Stomach smooth muscle (tissue), 2 donors: ENCODE results near the gene PALB2.

Experiments
- H3K27ac ChIP-seq: one replicate; pipeline ENCODE4 v1.7.0; 2013; ENCODE audit warnings: mild to moderate bottlenecking, low read length, inconsistent platforms
- H3K27me3 ChIP-seq, 2 donors: one replicate each; pipeline ENCODE4 v1.7.0; 2013; ENCODE audit warnings: low read length in 2 of 2; ENCODE audit not compliant: insufficient read depth in 2 of 2, control insufficient read depth in 1 of 2
- H3K36me3 ChIP-seq, 2 donors: one replicate each; pipeline ENCODE4 v1.7.0; 2013; ENCODE audit warnings: low read length in 2 of 2; ENCODE audit not compliant: control insufficient read depth in 2 of 2, insufficient read depth in 2 of 2
- H3K4me1 ChIP-seq: one replicate; pipeline ENCODE4 v1.7.0; 2013; ENCODE audit warnings: low read length; ENCODE audit not compliant: control insufficient read depth, insufficient read depth
- H3K4me3 ChIP-seq, 2 donors: one replicate each; pipeline ENCODE4 v1.7.0; 2013; ENCODE audit warnings: low read length in 2 of 2
- H3K9ac ChIP-seq, 2 donors: one replicate each; pipeline ENCODE4 v1.7.0; 2013; ENCODE audit warnings: low read length in 2 of 2, mild to moderate bottlenecking in 1 of 2
- H3K9me3 ChIP-seq, 2 donors: one replicate each; pipeline ENCODE4 v1.7.0; 2013; ENCODE audit warnings: low read length in 2 of 2; ENCODE audit not compliant: control insufficient read depth in 2 of 2
- donor health status: healthy.
- donor health status: Pancreatic carcinoma.

Gene PALB2

GRCh38 chr16:23640931-23641765 is at the start of gene PALB2, which contains the start of gene DCTN5:
TSS of gene PALB2 (minus strand) at chr16:23641310. CDS start at chr16:23641157, 153 bp downstream.
TSS of gene DCTN5 (plus strand) at chr16:23641466. CDS start at chr16:23641543, 77 bp downstream.
- Histone ChIP-seq H3K4me1 (peaks cover 9% of the 10 kb centered on the region), H3K36me3 (peaks cover 0 to 7% of the 10 kb centered on the region in 2 donors), H3K27ac (peak within 1 kb of the TSS; percentile 73), H3K9ac (peak within 1 kb of the TSS; percentile 97 to 98), H3K9me3 (no peaks in the 10 kb centered on the region), H3K4me3 (peak within 1 kb of the TSS; percentile 95 to 99), H3K27me3 (no peaks in the 10 kb centered on the region)

DNA sequence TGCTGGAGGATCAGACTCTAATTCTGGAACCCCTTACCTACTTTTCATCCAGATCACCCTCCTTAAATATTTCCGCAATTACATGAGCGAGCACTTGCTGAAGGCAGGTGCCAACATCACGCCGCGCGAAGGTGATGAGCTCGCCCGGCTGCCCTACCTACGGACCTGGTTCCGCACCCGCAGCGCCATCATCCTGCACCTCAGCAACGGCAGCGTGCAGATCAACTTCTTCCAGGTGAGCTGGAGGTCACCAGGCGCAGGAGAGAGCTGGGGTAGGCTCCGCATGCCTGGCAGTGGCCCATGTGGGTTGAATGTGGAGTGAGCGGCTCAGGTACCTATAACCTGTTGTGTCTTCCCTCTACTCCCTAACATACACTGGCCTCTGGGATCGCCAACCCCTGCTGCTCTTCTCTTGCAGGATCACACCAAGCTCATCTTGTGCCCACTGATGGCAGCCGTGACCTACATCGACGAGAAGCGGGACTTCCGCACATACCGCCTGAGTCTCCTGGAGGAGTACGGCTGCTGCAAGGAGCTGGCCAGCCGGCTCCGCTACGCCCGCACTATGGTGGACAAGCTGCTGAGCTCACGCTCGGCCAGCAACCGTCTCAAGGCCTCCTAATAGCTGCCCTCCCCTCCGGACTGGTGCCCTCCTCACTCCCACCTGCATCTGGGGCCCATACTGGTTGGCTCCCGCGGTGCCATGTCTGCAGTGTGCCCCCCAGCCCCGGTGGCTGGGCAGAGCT is 48.5 kb upstream of the PALB2 start:
- Histone ChIP-seq H3K36me3 (peaks cover 15 to 30% of the 10 kb centered on the region in 2 donors), H3K9me3 (no peaks in the 10 kb centered on the region), H3K27me3 (no peaks in the 10 kb centered on the region), H3K4me3 (no peak overlapping the region), H3K4me1 (peaks cover 1% of the 10 kb centered on the region), H3K9ac (no peak overlapping the region), H3K27ac (no peak overlapping the region)

DNA sequence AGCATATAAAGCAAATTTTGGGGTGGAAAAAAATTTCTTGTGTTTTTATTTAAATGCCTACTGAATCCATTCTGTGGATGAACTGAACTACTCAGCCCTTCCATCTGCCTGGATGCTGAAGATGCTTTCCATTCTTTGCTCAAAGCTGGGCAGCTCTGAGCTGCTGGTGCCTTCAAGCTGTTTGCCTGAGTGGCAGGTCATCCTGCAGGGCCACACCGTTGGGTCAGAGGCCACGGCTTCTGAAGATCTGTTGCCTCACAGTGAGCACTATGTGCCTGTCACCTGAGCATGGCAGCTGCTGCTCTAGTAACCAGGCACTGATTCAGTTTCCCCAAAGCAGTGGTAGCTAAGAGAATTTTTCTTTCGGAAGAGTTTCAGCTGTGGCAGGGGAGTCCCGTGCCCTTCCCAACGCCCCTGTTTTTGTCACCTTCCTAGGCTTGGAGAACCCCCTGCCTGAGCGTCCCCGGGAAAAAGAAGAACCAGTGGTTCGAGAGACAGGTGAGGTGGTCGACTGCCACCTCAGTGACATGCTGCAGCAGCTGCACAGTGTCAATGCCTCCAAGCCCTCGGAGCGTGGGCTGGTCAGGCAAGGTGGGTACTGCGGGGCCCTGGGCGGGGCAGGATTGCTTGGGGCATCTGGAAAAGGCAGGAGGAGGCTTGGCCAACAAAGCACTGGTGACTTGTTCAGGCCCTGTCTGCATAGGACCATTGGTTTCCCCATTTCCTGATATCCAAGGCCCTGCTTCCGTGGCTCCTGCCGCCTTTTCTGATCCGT is 46.1 kb upstream of the PALB2 start:
- no peaks in the 10 kb centered on the region for H3K4me1 ChIP-seq
- H3K9me3 ChIP-seq: no peaks in the 10 kb centered on the region
- H3K27me3 ChIP-seq: no peaks in the 10 kb centered on the region
- no peak overlapping the region for H3K4me3 ChIP-seq
- no peak overlapping the region for H3K27ac ChIP-seq
- no peak overlapping the region for H3K9ac ChIP-seq
- peaks cover 22 to 33% of the 10 kb centered on the region in 2 donors for H3K36me3 ChIP-seq

DNA sequence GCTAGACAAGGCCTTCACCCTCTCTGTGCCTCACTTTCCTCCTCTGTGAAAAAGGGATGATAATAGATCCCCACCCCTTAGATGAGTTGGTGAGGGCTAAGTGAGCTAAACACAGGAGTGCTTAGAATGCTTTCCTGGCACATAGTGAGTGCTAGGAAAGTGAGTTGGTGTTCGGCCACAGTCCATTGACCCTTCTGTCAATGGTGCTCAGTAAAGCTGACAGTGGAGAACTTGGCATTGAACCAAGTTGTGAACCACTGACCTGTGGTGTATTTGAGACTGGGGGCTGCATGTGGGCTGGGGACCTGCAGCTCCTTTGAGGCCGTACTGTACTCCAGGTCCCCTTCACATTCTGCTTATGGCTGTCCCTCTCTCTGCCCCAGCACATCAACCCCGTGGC is 42.4 kb upstream of the PALB2 start:
- H3K9ac ChIP-seq: no peak overlapping the region
- H3K4me1 ChIP-seq: peaks cover 8% of the 10 kb centered on the region
- no peak overlapping the region for H3K4me3 ChIP-seq
- no peaks in the 10 kb centered on the region for H3K9me3 ChIP-seq
- peaks cover 10 to 23% of the 10 kb centered on the region in 2 donors for H3K36me3 ChIP-seq
- H3K27me3 ChIP-seq: no peaks in the 10 kb centered on the region
- no peak overlapping the region for H3K27ac ChIP-seq

DNA sequence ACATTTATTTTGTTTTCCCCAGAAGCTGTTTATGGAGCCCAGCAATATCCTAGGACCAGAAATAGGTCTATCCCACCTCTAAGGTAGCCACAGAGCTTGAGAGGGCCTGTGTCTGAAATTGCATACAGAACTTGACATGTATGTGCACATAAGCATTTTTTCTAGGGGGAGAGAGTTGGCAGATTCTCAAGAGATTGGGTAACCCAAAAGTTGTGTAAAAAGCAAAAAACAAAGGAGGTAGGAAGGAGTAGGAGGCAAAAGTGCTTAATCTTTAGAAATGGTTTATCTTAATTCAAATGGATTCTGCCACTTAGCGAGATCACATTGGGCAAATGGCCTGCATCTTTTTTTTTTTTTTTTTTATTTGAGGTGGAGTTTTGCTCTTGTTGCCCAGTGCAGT is 41.1 kb upstream of the PALB2 start:
- no peak overlapping the region for H3K27ac ChIP-seq
- H3K36me3 ChIP-seq: peaks cover 7 to 11% of the 10 kb centered on the region in 2 donors
- H3K9me3 ChIP-seq: no peaks in the 10 kb centered on the region
- H3K27me3 ChIP-seq: no peaks in the 10 kb centered on the region
- H3K4me3 ChIP-seq: no peak overlapping the region
- peaks cover 13% of the 10 kb centered on the region for H3K4me1 ChIP-seq
- no peak overlapping the region for H3K9ac ChIP-seq

DNA sequence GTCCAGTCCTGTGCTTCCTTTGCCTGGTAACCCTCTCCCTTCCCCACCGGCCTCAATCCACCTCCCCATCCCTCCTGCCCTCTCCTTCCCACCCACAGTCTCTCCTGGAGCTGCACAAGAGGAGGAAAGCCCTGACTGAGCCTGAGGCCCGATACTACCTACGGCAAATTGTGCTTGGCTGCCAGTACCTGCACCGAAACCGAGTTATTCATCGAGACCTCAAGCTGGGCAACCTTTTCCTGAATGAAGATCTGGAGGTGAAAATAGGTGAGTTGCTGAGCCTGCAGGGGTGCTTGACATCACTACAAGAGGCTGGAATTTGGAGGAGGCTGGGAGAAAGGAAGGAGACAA is 38.9 kb upstream of the PALB2 start:
- no peak overlapping the region for H3K27ac ChIP-seq
- no peaks in the 10 kb centered on the region for H3K9me3 ChIP-seq
- H3K4me3 ChIP-seq: no peak overlapping the region
- peaks cover 13% of the 10 kb centered on the region for H3K4me1 ChIP-seq
- no peak overlapping the region for H3K9ac ChIP-seq
- H3K27me3 ChIP-seq: no peaks in the 10 kb centered on the region
- peaks cover 7 to 9% of the 10 kb centered on the region in 2 donors for H3K36me3 ChIP-seq

GRCh38 chr16:23679274-23679985 is 38.3 kb upstream of the PALB2 start:
- peak overlapping the region; percentile 70 to 73 for H3K4me3 ChIP-seq
- peaks cover 7 to 9% of the 10 kb centered on the region in 2 donors for H3K36me3 ChIP-seq
- H3K9me3 ChIP-seq: no peaks in the 10 kb centered on the region
- no peaks in the 10 kb centered on the region for H3K27me3 ChIP-seq
- peaks cover 13% of the 10 kb centered on the region for H3K4me1 ChIP-seq
- no peak overlapping the region for H3K9ac ChIP-seq
- no peak overlapping the region for H3K27ac ChIP-seq

- peak within 1 kb of the TSS; percentile 70 to 73 for H3K4me3 ChIP-seq
- H3K27me3 ChIP-seq: no peaks in the 10 kb centered on the region
- H3K27ac ChIP-seq: no peak within 1 kb of the TSS
- peak within 1 kb of the TSS; percentile 39 to 55 for H3K9ac ChIP-seq
- H3K4me1 ChIP-seq: peaks cover 13% of the 10 kb centered on the region
- peaks cover 10 to 14% of the 10 kb centered on the region in 2 donors for H3K36me3 ChIP-seq
- no peaks in the 10 kb centered on the region for H3K9me3 ChIP-seq
Measured at GRCh38 chr16:23678430-23679273, 37.5 kb upstream of the PALB2 start, which contains the start of gene PLK1. TSS of gene PLK1 (plus strand) at chr16:23678889. CDS start at chr16:23678933, 44 bp downstream.

DNA sequence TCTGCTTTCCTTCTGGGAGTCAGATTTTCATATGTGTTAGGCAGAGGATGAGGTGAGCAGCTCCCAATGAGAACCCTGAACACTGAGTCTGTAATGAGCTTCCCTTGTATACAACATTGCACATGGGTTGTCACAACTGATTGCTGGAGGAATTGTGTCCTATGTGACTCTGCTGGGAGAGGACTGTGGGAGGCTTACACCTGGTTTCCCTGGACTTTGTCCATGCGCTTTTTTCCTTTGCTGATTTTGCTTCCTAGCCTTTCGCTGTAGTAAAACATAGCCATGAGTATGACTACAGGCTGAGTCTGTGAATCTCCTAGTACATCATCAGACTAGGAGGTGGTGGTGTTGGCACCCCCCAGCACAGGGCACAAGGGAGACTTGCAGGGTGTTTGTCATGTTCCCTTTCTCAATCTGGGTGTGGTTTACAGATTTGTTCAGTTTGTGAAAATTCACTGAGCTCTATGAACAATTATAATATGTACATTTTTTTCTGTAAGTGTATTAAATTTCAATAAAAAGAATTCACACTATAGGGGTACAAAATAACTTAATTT is 35.9 kb upstream of the PALB2 start:
- Histone ChIP-seq H3K4me3 (no peak overlapping the region), H3K9me3 (no peaks in the 10 kb centered on the region), H3K9ac (no peak overlapping the region), H3K27me3 (no peaks in the 10 kb centered on the region), H3K36me3 (peaks cover 5 to 18% of the 10 kb centered on the region in 2 donors), H3K27ac (no peak overlapping the region), H3K4me1 (peaks cover 13% of the 10 kb centered on the region)
